T-helper 2 cell (primary cell): Measurements from ENCODE around the gene CNPY1.
"Not testable (repeated sequence)": the region's sequence is repeated elsewhere in the genome, so short reads cannot be mapped to it uniquely, and the experiment has no call there.

Experiments
- DNase-seq, 5 experiments: peaks; one replicate each; pipeline versions ENCODE4 v3.0.0 to v3.0.0-alpha.2; 2012 to 2022

CNPY1 gene

GRCh38 chr7:155577509-155577905 is 31.1 kb upstream of the CNPY1 start:
- DNase-seq, result no peak

- DNase-seq, result no peak
Measured at GRCh38 chr7:155576900-155577508, 30.6 kb upstream of the CNPY1 start.

GRCh38 chr7:155576416-155576815 is 30.1 kb upstream of the CNPY1 start:
- DNase-seq, result no peak

GRCh38 chr7:155574556-155575290 is 28.4 kb upstream of the CNPY1 start:
- no peak for DNase-seq

- no peak for DNase-seq
Measured at GRCh38 chr7:155571581-155572345, 25.4 kb upstream of the CNPY1 start.

- no peak for DNase-seq
Measured at GRCh38 chr7:155570991-155571390, 24.6 kb upstream of the CNPY1 start.

- DNase-seq, result no peak
Measured at GRCh38 chr7:155570171-155570958, 24.0 kb upstream of the CNPY1 start.

GRCh38 chr7:155569681-155570080 is 23.3 kb upstream of the CNPY1 start:
- no peak for DNase-seq

GRCh38 chr7:155568842-155569494 is 22.6 kb upstream of the CNPY1 start:
- DNase-seq, result no peak

- no peak for DNase-seq
Measured at GRCh38 chr7:155568333-155568660, 21.9 kb upstream of the CNPY1 start.

GRCh38 chr7:155567646-155568332 is 21.4 kb upstream of the CNPY1 start:
- no peak for DNase-seq

GRCh38 chr7:155566011-155566836 is 19.9 kb upstream of the CNPY1 start:
- DNase-seq, result no peak

- no peak for DNase-seq
Measured at GRCh38 chr7:155565596-155565995, 19.2 kb upstream of the CNPY1 start.

- DNase-seq, result not testable (repeated sequence)
Measured at GRCh38 chr7:155562976-155563375, 16.6 kb upstream of the CNPY1 start.

GRCh38 chr7:155562106-155562505 is 15.7 kb upstream of the CNPY1 start:
- DNase-seq, result no peak

GRCh38 chr7:155560982-155561686 is 14.8 kb upstream of the CNPY1 start:
- DNase-seq, result no peak

- DNase-seq, result no peak
Measured at GRCh38 chr7:155560196-155560885, 14.0 kb upstream of the CNPY1 start.

GRCh38 chr7:155559519-155560108 is 13.3 kb upstream of the CNPY1 start:
- DNase-seq, result no peak

GRCh38 chr7:155558961-155559360 is 12.6 kb upstream of the CNPY1 start:
- DNase-seq, result no peak
